Adrenal gland (tissue), 5 donors: Measurements from ENCODE around the gene USP25.

Source experiments
- POLR2A ChIP-seq, 2 donors: fragments of 450-650 bp; IDR thresholded peaks; one replicate each; pipeline ENCODE4 v1.6.1; 2017; ENCODE audit warnings: antibody characterized with exemption in 2 of 2, mild to moderate bottlenecking in 2 of 2, moderate library complexity in 1 of 2
- TF ChIP-seq, protein P1 (sequence below), 6 experiments: fragments of 450-650 bp in 4 of 6; fragments of 200-600 bp in 2 of 6; sonication (generic) in 1 of 6; IDR thresholded peaks; 1 replicate in 5 of 6; 2 replicates in 1 of 6; pipeline versions ENCODE4 v1.5.1 to v1.8.0; 2016 to 2021; ENCODE audit warnings: antibody characterized with exemption in 6 of 6, mild to moderate bottlenecking in 2 of 6, moderate library complexity in 1 of 6
- donor health status: DM: no; HTN: no; CAD: no.

DNA sequence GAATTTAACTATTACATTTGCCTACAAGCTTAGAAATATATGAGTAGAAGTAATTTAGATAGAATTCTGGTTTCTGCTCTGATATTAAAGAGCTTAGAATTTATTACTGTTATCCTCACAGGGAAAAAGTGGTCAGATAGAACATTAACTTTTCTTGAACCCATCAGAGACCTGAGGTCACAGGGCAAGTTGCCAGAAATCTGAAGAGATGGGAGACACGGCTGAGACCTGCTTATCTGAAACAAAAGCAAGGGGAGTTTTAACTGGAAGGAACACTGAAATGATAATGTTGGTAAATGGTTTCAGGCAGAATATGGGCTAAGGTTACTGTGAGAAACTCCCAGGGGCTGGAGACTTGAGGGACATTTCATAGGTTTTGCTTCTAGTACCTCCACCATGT is 28.0 kb upstream of the USP25 start:
- TF ChIP-seq, protein P1, sequence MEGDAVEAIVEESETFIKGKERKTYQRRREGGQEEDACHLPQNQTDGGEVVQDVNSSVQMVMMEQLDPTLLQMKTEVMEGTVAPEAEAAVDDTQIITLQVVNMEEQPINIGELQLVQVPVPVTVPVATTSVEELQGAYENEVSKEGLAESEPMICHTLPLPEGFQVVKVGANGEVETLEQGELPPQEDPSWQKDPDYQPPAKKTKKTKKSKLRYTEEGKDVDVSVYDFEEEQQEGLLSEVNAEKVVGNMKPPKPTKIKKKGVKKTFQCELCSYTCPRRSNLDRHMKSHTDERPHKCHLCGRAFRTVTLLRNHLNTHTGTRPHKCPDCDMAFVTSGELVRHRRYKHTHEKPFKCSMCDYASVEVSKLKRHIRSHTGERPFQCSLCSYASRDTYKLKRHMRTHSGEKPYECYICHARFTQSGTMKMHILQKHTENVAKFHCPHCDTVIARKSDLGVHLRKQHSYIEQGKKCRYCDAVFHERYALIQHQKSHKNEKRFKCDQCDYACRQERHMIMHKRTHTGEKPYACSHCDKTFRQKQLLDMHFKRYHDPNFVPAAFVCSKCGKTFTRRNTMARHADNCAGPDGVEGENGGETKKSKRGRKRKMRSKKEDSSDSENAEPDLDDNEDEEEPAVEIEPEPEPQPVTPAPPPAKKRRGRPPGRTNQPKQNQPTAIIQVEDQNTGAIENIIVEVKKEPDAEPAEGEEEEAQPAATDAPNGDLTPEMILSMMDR (IDR thresholded peaks at IDR 0.05), result no peak
- TF ChIP-seq POLR2A (IDR thresholded peaks at IDR 0.05), result no peak
